HS-5 (cell line): ENCODE data around the gene CACNG8.
"Not testable (repeated sequence)": the region's sequence is repeated elsewhere in the genome, so short reads cannot be mapped to it uniquely, and the experiment has no call there.

Experiments used
- DNase-seq: peaks from one replicate; pipeline ENCODE4 v3.0.0-alpha.2; 2012; ENCODE audit warnings: low read depth

Gene CACNG8

GRCh38 chr19:53962887-53963431, at the start of gene CACNG8:
CACNG8 (plus strand) TSS chr19:53962937.
- no peak for DNase-seq

- no peak for DNase-seq
Observed at GRCh38 chr19:53915000-53915399, 47.7 kb upstream of the CACNG8 start.

GRCh38 chr19:53916004-53916403, 46.7 kb upstream of the CACNG8 start:
- no peak for DNase-seq

DNA sequence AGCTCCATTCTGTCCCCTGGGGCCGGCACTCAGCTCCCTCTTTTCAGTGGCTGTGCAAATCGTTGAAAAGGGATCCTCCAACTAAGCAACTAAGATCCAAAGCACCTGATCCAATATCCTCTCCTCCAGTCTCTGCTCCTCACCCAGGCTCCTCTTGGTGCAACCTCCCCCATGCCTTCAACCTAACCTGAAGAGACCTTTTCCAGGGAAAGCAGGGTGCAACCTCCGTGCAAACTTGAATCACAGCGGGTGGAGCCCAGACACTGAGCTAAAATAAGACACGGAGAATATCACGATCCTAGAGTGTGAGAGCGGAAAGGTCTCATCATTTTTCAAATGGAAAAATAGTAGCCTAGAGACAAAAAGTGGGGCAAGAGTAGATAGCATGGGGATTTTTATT, 45.4 kb upstream of the CACNG8 start:
- DNase-seq: no peak

DNA sequence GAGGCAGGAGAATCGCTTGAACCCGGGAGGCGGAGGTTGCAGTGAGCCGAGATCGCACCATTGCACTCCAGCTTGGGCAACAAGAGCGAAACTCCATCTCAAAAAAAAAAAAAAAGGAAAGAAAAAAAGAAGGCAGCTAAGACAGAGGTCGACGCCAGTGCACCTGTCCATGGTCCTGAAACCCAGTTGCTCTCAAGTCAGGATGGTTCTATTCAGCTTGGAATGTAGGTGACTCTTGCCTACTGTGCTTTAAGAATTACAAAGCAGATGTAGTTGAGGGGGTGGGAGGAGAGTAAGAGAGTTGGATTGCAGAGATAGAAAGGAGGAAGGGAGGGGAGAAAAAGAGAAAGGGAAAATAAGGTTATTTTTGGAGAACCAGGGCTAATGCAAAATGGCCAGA, 35.0 kb upstream of the CACNG8 start:
- no peak for DNase-seq

DNA sequence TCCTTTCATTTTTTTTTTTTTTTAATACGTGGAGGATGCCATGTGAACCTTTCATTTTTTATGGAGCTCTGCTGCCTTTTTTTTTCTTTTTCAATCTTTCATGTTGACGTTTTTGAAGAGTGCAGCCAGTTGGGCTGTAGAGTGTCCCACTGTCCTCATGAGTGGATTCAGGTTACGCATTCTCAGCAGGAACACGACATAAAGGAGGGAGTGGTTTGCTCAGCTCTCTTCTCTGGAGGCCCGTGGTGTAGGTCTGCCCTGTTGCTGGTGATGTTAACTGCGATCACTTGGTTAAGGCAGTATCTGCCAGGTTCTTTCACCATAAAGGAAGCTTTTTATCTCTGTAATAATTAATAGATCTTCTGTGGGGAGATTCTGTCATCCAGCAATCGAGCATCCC, 26.7 kb upstream of the CACNG8 start:
- DNase-seq: no peak

GRCh38 chr19:53942001-53942786, 20.5 kb upstream of the CACNG8 start:
- DNase-seq: no peak

DNA sequence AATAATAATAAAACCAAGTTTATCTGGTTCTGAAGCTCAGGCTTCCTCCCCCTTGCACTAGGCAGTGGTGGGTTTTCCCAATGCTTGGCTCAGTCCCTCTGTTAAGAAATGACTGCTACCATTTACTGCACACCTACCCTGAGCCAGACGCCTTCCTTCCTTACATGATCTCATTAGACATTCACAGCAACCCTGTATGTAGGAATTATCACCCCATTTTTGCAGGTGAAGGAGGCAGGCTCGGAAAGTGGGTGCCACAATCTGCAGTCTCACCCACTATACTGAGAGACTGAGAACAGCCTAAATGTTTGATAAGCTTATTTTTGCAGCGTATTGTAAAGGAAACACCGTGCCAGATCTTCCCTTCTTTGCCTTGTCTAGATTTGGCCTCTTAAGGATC, 18.3 kb upstream of the CACNG8 start:
- no peak for DNase-seq

GRCh38 chr19:53944933-53945332, 17.8 kb upstream of the CACNG8 start:
- no peak for DNase-seq

GRCh38 chr19:53945441-53945840, 17.3 kb upstream of the CACNG8 start:
- DNase-seq: no peak

GRCh38 chr19:53945998-53946397, 16.7 kb upstream of the CACNG8 start:
- no peak for DNase-seq

GRCh38 chr19:53947624-53948023, 15.1 kb upstream of the CACNG8 start:
- no peak for DNase-seq

DNA sequence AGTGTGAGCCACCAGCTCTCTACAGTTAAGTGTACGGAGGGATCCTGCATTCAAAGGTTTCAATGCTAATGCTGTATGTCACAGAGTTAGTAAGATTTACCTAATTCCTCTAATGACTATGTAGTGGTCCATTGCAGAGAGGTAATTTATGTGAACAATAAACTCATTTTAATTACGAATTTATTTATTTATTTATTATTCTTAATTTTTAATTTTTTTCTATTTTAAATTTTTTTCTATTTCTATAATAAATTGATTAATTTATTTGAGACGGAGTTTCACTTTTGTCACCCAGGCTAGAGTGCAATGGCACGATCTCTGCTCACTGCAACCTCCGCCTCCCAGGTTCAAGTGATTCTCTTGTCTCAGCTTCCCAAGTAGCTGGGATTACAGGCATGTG, 14.1 kb upstream of the CACNG8 start:
- DNase-seq: not testable (repeated sequence)

DNA sequence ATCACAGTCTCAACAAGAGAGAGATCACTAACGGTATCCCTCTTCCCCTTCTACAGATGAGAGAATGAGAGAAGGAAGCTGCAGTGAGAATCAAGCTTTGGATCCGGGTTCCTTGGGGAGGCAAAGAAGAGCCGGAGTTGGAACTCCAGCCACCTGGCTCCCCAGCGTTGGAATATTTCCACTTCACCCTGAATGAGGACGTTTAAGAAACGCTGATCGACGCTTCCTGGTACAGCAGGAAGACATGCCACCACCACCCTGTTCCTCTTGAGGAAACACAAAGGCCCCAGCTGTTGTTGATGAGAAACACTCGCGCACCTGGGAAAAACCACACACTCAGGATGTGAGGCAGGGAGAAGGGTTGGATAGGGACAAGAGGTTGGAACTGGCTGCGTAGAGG, 11.3 kb upstream of the CACNG8 start:
- DNase-seq: no peak

GRCh38 chr19:53951947-53952346, 10.8 kb upstream of the CACNG8 start:
- no peak for DNase-seq

- DNase-seq: no peak
Observed at GRCh38 chr19:53953383-53953782, 9.4 kb upstream of the CACNG8 start.

GRCh38 chr19:53957448-53958167, 5.1 kb upstream of the CACNG8 start:
- DNase-seq: no peak

DNA sequence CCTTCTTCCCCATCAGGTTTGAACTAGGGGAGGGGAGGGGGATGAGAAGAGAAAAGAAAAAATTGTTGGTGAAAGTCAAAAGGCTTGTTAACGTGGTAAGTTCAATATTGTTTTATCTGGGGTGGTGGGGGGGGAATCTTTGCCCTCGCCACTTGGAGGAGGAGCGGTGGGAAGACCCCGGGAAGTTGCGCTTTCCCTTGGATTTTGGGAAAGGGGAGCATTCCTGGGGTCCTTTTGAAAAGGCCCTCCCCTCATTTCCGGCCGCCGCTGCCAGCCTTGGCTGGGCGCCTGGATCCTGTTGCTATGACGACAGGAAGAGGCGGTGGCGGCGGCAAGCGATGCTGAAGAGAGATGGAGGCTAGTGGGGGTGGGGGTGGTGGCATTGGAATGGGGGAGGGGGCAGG, 4.6 kb upstream of the CACNG8 start:
- no peak for DNase-seq

- no peak for DNase-seq
Observed at GRCh38 chr19:53958823-53959757, 3.6 kb upstream of the CACNG8 start.

- DNase-seq: no peak
Observed at GRCh38 chr19:53960187-53960586, 2.5 kb upstream of the CACNG8 start.

DNA sequence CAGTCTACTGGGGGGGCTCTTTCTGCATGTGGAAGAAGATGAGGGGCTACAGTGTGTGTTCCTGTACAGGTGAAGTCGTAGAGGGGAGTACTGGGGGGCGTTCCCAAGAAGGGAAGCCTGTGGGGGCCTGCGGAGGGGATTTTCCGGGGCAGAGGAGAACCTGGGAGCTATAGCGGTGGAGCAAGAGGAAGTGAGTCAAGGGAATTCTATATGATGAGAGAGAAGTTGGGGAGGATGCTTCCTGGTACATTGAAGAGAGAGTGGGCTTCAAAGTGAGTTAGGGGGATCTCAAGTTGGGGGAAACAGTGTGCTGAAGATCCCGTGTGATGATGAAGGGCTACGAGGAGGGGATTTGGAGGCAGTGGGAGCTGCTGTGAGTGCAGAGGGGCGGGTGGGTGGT, 1.9 kb upstream of the CACNG8 start:
- DNase-seq: no peak
